HCEC 1CT (cell line): ENCODE data around the gene SIGLEC10.
A peak's percentile ranks its signal among the peaks of the same experiment; 100 is the strongest.
"Not testable (repeated sequence)": the region's sequence is repeated elsewhere in the genome, so short reads cannot be mapped to it uniquely, and the experiment has no call there.

Experiments used
- DNase-seq: peaks from one replicate; pipeline ENCODE4 v3.0.0-alpha.2; 2017

The SIGLEC10 gene

GRCh38 chr19:51434456-51434855 is 17.0 kb upstream of the SIGLEC10 start:
- DNase-seq: no peak

DNA sequence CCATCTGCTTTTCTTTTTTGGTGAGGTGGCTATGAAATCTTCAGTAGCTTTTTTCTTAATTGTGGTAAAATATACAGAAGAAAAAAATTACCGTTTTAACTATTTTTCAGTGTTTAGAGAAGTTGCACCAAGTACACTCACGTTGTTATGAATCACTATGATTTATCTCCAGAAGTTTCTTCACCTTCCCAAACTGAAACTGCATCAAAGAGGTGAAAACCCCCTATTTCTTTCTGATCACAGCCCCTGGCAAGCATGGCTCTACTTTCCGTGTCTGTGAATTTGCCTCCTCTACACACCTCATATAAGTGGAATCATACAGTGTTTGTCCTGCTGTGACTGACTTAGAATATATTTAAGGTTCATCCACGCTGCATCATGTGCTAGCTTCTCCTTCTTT is 15.6 kb upstream of the SIGLEC10 start:
- no peak for DNase-seq

DNA sequence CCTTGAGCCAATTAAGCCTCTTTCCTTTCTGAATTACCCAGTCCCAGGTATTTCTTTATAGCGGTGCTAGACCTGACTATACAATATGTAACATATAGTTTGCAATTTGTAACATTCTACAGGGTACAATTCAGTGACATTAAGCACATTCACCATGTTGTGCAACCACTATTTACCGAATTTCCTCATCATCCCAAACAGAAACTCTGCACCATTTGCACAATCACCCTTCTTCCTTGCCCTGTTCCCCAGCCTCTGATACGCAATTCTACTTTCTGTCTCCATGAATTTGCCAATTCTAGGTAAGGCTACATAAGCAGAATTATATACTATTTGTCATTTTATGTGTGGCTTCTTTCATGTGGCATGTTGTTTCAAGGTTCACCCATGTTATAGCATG is 13.7 kb upstream of the SIGLEC10 start:
- DNase-seq: no peak

- no peak for DNase-seq
These were observed 12.8 kb upstream of the SIGLEC10 start for GRCh38 chr19:51430221-51430620.

DNA sequence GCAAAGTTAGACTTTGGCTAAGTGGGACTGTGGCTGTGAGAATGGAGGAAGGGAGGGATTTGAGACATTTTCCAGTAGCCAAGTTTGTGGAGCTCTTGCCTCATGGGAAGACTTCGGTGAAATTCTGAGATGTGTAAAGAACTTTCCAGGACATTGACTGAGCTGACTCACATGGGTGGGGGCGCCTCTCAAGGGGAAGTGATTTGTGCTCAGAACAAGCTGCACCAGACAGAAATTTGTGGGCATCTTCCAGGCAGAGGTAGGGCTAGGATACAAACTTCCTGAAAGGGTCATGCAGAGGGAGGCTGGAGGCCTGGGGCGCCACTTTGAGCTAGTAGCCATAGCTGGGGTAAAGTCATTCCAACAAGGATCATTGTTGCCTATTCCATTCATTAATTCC is 9.8 kb upstream of the SIGLEC10 start:
- DNase-seq: no peak

DNA sequence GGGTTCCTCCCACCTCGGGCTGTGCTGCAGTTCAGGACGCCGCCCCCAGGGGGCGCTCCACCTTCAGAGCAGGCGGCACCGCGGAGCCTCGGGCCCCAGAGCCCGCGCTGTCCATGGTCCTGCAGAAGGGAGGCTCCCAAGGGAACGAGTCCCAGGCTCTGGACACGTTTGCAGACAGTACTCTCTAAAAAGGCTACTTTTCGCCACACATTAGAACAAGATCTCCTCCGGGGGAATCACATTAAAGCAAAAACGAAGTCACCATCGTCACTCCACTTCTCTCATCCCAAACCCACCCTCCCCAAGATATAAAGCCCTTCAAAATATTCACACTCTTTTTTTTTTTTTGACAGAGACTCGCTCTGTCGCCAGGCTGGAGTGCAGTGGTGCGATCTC is 4.6 kb upstream of the SIGLEC10 start:
- peak; percentile 22 for DNase-seq

GRCh38 chr19:51421229-51422052 is 4.0 kb upstream of the SIGLEC10 start:
- no peak for DNase-seq

DNA sequence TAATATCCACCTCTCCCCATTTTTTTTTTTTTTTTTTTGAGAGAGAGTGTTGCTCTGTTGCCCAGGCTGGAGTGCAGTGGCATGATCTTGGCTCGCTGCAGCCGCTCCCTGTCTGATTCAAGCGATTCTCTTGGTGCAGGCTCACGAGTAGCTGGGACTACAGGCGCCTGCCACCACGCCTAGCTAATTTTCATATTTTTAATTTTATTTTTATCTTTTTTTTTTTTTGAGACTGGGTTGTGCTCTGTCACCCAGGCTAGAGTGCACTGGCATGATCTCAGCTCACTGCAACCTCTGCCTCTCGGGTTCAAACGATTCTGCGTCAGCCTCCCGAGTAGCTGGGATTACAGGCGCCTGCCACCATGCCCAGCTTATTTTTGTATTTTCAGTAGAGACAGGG is 3.1 kb upstream of the SIGLEC10 start:
- DNase-seq: not testable (repeated sequence)

DNA sequence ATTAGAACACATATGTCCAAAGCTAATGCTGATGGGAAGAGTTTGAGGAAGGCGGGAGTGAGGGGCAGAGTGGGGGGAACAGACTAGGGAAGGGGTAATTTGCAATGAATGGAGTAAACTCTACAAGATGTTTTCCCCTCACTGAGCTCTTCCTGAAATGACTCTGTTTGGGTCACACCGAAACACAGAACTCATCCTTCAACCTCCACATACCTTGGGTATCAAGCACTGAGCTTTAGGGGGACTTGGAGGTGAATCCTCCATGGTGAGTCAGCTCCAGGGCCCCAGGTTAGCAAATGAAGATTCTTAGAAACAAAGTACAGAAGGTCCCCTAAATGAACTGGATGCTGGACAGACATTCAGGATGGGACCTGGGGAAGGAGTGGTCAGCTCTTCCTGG is 1.3 kb upstream of the SIGLEC10 start:
- no peak for DNase-seq

GRCh38 chr19:51417810-51418157 is 342 bp upstream of the SIGLEC10 start:
- no peak for DNase-seq

DNA sequence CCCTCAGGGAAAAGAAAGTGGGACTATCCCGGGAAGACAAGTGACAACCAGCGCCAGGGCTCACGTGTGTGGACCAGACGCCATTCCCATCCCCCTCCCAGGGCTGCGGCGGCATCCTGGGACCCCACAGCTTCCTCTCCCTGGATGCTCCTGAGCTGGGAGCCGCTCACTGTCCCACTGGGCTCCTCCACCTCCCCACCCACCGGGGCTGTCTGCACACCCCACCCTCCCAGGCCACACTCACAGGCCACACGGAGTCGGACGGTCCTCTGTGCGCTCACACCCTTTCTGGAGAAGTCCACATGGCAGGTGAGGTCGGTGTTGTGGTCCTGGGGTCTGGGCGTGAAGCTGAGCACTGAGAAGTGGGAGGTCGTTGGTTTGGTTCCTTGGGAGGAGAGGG is 1.0 kb downstream of the SIGLEC10 start:
- not testable (repeated sequence) for DNase-seq

- DNase-seq: no peak
These were observed 2.3 kb downstream of the SIGLEC10 start for GRCh38 chr19:51415187-51415586.

DNA sequence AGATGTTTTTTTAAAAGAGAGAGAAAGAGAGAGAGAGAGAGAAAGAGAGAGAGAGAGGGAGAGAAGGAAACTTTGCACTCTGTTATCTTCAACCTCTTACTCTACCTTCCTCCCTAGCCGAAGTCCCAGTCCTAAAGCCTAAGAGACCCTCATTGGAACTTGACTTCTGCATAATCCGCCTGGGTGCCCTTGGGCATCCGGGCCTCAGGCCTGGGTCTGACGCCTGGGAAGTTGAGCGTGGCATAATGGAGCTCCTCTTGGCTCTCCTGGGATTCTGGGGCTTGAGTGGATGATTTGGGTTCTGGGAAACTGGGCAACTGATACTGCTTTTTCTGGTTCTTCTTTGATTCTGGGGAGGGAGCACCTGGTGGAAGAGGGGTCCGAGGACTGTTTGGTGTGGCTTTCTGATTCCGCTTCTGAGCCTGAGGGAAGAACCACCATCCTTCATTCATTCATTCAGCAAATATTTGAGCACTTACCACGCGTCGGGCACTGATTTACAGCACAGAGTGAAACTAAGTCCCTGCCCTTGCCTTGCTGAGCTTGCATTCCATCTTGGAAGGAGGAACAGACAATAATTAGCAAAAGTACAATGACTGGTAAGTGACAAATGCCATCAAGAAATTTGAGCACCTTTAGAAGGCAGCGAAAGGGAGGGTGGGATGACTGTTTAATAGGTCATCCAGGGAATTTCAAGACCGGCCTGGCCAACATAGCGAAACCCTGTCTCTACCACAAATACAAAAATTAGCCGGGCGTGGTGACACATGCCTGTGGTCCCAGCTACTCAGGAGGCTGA is 6.3 kb downstream of the SIGLEC10 start:
- no peak for DNase-seq

GRCh38 chr19:51407511-51408131 is 9.8 kb downstream of the SIGLEC10 start:
- no peak for DNase-seq

DNA sequence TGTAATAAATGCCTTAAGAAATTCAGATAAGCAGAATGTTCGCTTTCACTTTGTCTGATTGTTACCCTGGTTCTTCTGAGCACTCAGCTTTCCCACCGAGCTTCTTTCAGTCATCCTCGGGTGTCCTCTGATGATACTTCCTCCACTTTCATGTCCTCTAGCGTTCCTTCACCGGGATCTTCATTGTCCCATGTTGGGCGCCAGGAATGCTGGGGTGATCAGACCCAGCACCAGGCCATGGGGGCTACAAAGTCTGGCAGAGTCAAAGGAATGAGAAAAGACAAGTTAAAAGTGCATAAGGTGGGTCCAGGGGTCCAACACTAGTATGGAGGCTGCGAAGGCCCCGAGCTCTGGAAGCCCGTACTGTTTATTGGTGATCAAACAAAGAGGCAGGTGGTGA is 15.3 kb downstream of the SIGLEC10 start:
- no peak for DNase-seq

GRCh38 chr19:51399936-51400335 is 17.5 kb downstream of the SIGLEC10 start:
- not testable (repeated sequence) for DNase-seq

- no peak for DNase-seq
These were observed 18.2 kb downstream of the SIGLEC10 start for GRCh38 chr19:51399231-51399630.

GRCh38 chr19:51398096-51398704 is 19.2 kb downstream of the SIGLEC10 start:
- peak; percentile 17 for DNase-seq

DNA sequence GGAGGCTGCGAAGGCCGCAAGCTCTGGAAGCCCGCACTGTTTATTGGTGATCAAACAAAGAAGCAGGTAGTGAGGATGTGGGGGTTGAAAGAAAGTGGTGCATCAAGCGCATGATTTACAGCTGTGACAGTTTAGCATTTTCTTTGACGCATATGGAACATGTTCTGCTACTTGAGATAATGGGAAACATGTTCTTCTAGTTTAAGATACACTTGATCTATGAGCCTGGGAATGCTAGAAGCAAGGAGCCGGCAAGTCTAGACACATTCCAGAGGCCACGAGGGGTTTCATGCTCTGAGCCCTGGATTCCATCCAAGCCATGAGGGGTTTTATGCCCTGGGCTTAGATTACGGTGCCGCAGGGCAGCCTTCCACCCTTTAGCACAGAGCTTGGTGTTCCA is 20.0 kb downstream of the SIGLEC10 start:
- not testable (repeated sequence) for DNase-seq

GRCh38 chr19:51396175-51396574 is 21.3 kb downstream of the SIGLEC10 start:
- DNase-seq: no peak

DNA sequence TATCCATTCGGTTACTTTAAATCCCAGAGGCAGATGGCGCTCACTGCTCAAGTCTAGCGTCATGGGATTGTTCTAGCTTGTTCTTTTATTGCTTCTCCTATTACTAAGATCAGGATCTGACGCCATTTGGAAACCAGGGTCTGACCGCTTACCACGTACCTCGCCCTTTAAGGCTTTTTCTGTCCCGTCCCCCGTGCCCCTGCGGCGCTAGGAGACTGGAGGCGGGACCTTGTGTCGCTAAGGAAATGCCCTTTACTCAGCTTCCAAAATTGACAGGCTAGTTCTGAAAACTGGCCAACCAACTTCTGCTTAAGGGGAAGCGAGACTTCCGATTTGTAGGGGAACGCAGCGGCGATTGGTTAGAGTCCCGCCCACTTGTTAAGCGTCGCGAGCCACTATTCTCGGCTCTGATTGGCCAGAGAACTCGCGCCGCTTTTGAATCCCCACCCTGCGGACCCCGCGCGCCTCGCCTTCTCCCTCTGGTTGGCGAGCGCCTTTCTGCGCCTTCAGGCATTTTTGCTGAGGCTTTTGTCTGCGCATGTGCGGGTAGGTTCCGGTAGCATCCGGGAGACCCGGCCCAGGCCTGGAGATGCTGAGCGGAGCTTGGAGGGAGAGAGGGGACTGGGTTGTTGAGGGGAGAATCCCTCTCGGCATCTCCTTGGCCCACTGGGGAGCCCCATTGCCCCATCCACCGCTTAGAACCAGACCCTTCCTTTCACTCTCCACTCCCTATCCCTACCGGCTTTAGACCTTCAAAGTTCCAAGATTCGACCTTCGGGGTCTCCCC is 23.2 kb downstream of the SIGLEC10 start:
- peak; percentile 96 for DNase-seq

DNA sequence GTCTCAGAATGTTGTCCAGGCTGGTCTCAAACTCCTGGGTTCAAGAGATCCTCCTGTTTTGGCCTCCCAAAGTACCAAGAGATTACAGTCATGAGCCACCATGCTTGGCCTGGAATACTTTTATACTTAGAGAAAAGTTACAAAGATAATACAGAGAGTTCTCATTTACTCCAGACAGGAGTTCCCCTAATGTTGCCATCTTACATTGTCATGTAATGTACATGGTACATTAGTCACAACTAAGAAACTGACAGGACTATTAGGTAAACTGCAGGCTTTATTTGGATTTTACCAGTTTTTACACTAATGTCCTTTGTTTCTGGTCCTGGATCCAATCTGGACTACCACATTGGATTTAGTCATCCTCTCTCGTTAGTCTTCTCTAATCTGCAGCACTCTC is 24.7 kb downstream of the SIGLEC10 start:
- DNase-seq: no peak
